Measurements from ENCODE around the gene ERC2.

The ERC2 gene

DNA sequence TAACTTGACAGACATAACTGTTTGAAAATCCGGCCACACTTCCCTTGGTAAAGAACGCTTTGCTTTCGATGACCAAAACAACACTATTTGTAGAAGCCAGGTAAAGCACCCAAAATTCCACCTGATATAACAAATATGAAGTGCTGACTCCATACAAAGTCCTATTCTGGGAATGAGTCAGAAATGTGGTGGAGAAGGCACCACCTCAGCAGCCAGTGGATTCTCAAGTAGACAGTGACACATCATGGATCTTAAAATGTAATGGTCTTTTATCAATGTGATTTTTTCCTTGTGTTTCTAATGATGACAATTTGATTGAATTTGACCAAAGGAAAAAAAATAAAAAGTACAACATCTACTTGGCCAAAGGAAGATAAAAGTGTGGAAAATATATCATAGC is 846.2 kb downstream of the ERC2 start:
- no peaks in the 10 kb centered on the region for H3K36me3 ChIP-seq (ENCODE audit: insufficient read depth, low read length)
- no peak overlapping the region for H3K4me3 ChIP-seq (ENCODE audit: low read depth, low read length)
- H2AFZ ChIP-seq (ENCODE audit: low read length, unreplicated experiment) = no peak overlapping the region
- H3K79me2 ChIP-seq (ENCODE audit: control insufficient read depth, insufficient read depth, low read length, unreplicated experiment) = no peaks in the 10 kb centered on the region
- H3K4me1 ChIP-seq (ENCODE audit: control insufficient read depth, insufficient read depth, low read length, unreplicated experiment) = no peaks in the 10 kb centered on the region
- no peaks in the 10 kb centered on the region for H3K27me3 ChIP-seq (ENCODE audit: insufficient read depth, low read length)
- no peak overlapping the region for H3K27ac ChIP-seq (ENCODE audit: low read depth, low read length)

DNA sequence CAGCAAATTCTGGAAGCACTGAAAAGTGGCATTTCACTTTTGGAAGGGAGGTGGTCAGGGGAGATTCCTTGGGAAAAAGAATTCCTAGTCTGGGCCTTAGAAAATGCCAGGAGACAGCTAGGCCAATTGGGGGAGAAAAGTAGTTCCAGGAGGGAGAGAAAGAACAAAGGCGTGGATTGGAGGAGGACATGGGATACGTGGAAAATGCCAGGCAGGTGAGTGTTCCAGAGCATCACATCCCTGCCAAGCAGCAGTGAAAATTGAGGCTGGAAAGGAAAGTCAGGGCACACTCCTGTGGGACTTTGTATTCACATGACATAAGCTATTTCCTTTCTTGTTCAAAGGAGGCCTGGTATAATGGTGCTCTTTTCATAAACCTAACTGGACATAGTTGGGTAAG is 846.6 kb downstream of the ERC2 start:
- no peaks in the 10 kb centered on the region for H3K4me1 ChIP-seq (ENCODE audit: control insufficient read depth, insufficient read depth, low read length, unreplicated experiment)
- no peaks in the 10 kb centered on the region for H3K79me2 ChIP-seq (ENCODE audit: control insufficient read depth, insufficient read depth, low read length, unreplicated experiment)
- H3K36me3 ChIP-seq (ENCODE audit: insufficient read depth, low read length) = no peaks in the 10 kb centered on the region
- no peak overlapping the region for H2AFZ ChIP-seq (ENCODE audit: low read length, unreplicated experiment)
- H3K4me3 ChIP-seq (ENCODE audit: low read depth, low read length) = no peak overlapping the region
- H3K27ac ChIP-seq (ENCODE audit: low read depth, low read length) = no peak overlapping the region
- no peaks in the 10 kb centered on the region for H3K27me3 ChIP-seq (ENCODE audit: insufficient read depth, low read length)

DNA sequence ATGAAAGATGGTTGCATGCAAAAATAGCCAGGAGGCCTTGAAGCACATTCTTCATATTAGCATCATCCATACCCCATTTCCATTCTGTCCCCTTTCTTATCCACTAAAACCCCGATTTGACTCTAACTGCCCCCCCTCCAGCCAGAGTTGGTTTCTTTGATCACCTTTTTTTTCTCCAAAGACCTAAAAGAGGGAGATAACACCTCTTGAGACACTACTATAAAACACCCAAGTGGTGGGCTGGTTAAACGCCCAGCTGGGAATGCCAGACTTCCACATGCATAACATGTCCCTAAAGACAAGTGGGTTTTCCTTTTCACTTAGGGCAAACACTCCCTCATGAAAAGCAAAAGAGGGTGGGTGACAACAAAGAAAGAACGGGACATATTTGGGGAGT is 847.2 kb downstream of the ERC2 start:
- H3K4me3 ChIP-seq (ENCODE audit: low read depth, low read length) = no peak overlapping the region
- H2AFZ ChIP-seq (ENCODE audit: low read length, unreplicated experiment) = no peak overlapping the region
- no peaks in the 10 kb centered on the region for H3K36me3 ChIP-seq (ENCODE audit: insufficient read depth, low read length)
- no peaks in the 10 kb centered on the region for H3K27me3 ChIP-seq (ENCODE audit: insufficient read depth, low read length)
- no peak overlapping the region for H3K27ac ChIP-seq (ENCODE audit: low read depth, low read length)
- no peaks in the 10 kb centered on the region for H3K4me1 ChIP-seq (ENCODE audit: control insufficient read depth, insufficient read depth, low read length, unreplicated experiment)
- H3K79me2 ChIP-seq (ENCODE audit: control insufficient read depth, insufficient read depth, low read length, unreplicated experiment) = no peaks in the 10 kb centered on the region

DNA sequence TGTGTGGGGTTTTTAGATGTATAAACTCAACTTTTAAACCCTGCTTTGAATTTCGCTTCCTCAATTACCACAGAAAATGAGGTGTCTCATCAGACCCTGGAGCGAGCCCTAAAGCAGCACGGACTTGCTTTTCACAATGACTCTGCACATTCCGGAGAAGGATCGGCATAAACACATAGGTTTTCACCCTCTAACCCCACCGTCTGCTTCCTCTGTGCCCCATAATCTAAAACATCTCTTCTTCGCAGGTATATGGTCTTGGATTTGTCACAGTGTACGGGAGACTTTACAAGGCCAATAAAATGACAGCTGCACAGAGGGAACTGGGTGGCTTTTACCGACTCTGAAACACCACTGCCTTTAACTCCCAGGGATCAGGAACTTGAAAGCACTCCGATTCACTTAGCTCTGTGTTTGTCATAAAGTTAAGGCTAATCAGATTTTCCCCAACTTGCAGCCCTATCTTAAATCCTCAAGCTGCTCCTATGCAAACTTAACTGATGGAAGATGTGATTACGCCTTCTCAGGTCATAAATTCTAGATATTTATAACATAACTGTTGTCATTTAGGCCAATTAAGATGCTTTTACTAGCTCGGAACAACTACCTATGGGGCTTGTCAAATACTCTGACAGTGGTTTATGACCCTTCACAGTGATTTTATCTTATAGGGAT is 847.8 kb downstream of the ERC2 start:
- Histone ChIP-seq H2AFZ (ENCODE audit: low read length, unreplicated experiment) (no peak overlapping the region), H3K27ac (ENCODE audit: low read depth, low read length) (no peak overlapping the region), H3K4me3 (ENCODE audit: low read depth, low read length) (no peak overlapping the region), H3K79me2 (ENCODE audit: control insufficient read depth, insufficient read depth, low read length, unreplicated experiment) (no peaks in the 10 kb centered on the region), H3K4me1 (ENCODE audit: control insufficient read depth, insufficient read depth, low read length, unreplicated experiment) (no peaks in the 10 kb centered on the region), H3K27me3 (ENCODE audit: insufficient read depth, low read length) (no peaks in the 10 kb centered on the region), H3K36me3 (ENCODE audit: insufficient read depth, low read length) (no peaks in the 10 kb centered on the region)

DNA sequence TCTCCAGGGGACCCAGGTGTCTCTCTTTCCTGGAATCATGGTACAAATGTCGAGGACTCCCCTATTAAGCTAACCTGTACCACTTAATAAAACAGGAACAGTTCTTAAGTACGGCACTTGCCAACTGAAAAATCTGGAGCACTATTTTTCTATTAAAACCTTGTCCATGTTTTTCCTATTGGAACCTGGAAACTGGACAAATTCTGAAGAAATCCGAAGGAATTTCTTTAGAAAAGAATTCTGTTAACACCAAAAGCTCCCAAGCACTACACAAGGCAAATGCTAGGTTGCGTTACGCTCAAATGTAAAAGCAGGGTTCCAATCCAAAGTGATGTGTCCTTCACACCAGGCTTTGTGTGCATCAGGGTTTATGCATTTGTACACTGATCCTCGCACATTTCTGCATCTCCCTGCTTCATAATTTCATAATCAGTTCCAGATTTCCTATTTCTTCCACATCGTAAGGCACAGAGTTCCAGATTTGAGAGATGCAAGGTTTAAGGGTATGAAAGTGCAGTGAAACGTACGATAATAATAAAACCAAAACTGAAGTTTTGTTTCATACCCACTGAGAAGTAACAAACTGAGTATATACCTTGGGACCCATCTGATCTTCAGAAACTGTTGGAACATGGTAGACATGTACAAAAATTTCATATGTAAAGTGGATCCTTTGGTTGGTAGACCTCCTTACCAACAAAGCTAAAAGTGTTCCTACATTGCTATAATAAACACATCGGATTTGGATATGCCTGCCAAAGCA is 849.0 kb downstream of the ERC2 start:
- H3K4me1 ChIP-seq (ENCODE audit: control insufficient read depth, insufficient read depth, low read length, unreplicated experiment) = no peaks in the 10 kb centered on the region
- H3K27ac ChIP-seq (ENCODE audit: low read depth, low read length) = no peak overlapping the region
- no peaks in the 10 kb centered on the region for H3K79me2 ChIP-seq (ENCODE audit: control insufficient read depth, insufficient read depth, low read length, unreplicated experiment)
- no peak overlapping the region for H2AFZ ChIP-seq (ENCODE audit: low read length, unreplicated experiment)
- no peaks in the 10 kb centered on the region for H3K27me3 ChIP-seq (ENCODE audit: insufficient read depth, low read length)
- H3K36me3 ChIP-seq (ENCODE audit: insufficient read depth, low read length) = no peaks in the 10 kb centered on the region
- no peak overlapping the region for H3K4me3 ChIP-seq (ENCODE audit: low read depth, low read length)

DNA sequence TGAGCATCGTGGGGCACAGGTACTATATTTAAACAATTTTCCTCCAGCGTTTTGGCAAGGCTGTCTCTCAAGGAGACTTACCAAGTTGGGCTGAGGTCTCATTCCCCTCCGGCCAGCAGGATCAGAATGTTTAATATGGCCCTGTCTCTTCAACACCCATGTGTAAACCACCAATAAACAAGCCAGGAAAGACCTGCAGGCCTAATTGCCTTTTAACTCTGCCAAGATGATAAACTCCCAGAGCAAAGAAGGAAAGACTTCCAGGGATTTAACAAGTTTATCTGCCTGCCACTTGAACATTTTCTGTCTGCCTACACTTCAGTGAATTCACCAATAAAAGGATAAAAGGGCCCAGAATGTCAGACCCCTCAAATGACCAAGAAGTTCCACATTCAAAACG is 850.9 kb downstream of the ERC2 start:
- Histone ChIP-seq H3K4me3 (ENCODE audit: low read depth, low read length) (no peak overlapping the region), H3K27ac (ENCODE audit: low read depth, low read length) (no peak overlapping the region), H3K36me3 (ENCODE audit: insufficient read depth, low read length) (no peaks in the 10 kb centered on the region), H3K27me3 (ENCODE audit: insufficient read depth, low read length) (no peaks in the 10 kb centered on the region), H3K4me1 (ENCODE audit: control insufficient read depth, insufficient read depth, low read length, unreplicated experiment) (no peaks in the 10 kb centered on the region), H2AFZ (ENCODE audit: low read length, unreplicated experiment) (no peak overlapping the region), H3K79me2 (ENCODE audit: control insufficient read depth, insufficient read depth, low read length, unreplicated experiment) (no peaks in the 10 kb centered on the region)

DNA sequence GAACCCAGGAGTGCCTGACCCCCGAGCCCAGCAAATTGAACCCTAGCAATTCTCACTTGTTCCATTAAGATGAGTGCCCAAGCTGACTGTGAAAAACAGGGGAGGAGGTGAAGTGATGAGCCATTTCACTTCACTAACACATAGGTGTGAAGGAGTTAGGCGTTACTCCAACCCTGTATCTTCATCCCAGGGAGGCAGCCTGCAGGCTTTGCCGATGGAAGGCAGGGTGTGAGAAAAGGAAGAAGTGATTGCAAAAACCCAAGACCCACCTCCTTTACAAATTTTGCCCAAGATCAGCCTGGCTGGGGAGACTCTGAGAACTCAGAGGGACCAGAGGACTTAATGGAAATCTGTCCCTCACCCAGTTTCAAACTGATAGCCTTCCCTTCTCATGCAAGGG is 851.5 kb downstream of the ERC2 start:
- Histone ChIP-seq H3K4me3 (ENCODE audit: low read depth, low read length) (no peak overlapping the region), H2AFZ (ENCODE audit: low read length, unreplicated experiment) (no peak overlapping the region), H3K79me2 (ENCODE audit: control insufficient read depth, insufficient read depth, low read length, unreplicated experiment) (no peaks in the 10 kb centered on the region), H3K27me3 (ENCODE audit: insufficient read depth, low read length) (no peaks in the 10 kb centered on the region), H3K27ac (ENCODE audit: low read depth, low read length) (no peak overlapping the region), H3K4me1 (ENCODE audit: control insufficient read depth, insufficient read depth, low read length, unreplicated experiment) (no peaks in the 10 kb centered on the region), H3K36me3 (ENCODE audit: insufficient read depth, low read length) (no peaks in the 10 kb centered on the region)

DNA sequence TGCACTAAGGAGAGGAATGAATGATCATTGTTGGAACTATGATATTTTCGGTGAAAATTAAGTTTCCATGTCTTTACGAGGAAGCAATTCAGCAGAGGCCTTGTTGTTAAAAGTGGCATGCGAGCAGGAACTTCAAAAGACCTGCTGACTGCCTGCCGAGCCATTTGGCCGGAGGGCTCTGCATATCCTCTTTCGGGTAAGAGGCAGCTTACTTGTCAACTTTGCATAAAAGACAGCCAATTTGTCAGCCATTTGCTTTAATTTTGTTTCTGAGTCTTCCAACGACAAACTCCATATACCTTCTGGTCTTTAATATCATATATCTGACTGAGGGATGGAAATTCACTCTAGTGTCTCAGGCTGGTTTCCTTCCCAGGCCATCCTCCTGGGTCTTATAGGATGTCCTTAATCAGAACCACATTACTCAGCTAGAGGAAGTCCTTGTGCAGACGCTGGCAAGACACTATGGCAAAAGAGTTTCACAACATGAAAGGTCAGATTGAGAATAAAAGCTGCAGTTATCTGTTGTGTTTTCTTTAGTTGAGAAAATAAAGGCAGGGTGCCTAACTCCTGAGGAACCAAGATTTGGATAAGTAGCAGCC is 852.5 kb downstream of the ERC2 start:
- no peak overlapping the region for H2AFZ ChIP-seq (ENCODE audit: low read length, unreplicated experiment)
- no peaks in the 10 kb centered on the region for H3K36me3 ChIP-seq (ENCODE audit: insufficient read depth, low read length)
- no peaks in the 10 kb centered on the region for H3K4me1 ChIP-seq (ENCODE audit: control insufficient read depth, insufficient read depth, low read length, unreplicated experiment)
- no peak overlapping the region for H3K4me3 ChIP-seq (ENCODE audit: low read depth, low read length)
- H3K27ac ChIP-seq (ENCODE audit: low read depth, low read length) = no peak overlapping the region
- no peaks in the 10 kb centered on the region for H3K79me2 ChIP-seq (ENCODE audit: control insufficient read depth, insufficient read depth, low read length, unreplicated experiment)
- H3K27me3 ChIP-seq (ENCODE audit: insufficient read depth, low read length) = no peaks in the 10 kb centered on the region

DNA sequence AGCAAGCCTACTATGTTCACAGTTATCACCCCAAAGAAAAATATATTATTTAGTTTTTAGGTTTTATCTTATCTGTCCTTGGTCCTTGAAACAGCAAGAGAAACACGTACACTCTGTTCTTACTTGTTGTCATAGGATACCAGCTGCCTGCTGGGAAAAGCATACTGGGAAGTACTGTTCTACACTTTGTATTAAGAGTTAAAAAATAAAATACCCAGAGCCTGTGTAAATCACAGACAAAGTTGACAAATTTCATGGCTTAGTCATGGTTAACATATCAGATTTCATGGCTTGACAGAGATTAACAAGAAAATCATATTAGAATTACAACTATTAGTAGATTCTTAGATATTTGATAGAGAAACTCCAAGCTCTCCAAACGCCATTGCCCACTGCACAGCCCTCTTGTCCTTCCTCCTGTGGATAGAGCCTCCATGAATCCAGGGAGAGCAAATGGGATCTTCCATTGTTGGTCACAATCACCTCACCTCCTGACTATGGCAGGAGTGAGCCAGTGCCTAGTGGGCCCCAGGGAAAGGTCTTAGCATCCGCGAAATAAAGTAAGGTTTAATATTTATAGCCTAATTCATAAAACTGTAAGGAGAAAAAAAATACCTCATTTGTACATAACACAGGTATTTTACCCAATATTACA is 853.1 kb downstream of the ERC2 start:
- no peak overlapping the region for H2AFZ ChIP-seq (ENCODE audit: low read length, unreplicated experiment)
- no peak overlapping the region for H3K4me3 ChIP-seq (ENCODE audit: low read depth, low read length)
- H3K79me2 ChIP-seq (ENCODE audit: control insufficient read depth, insufficient read depth, low read length, unreplicated experiment) = no peaks in the 10 kb centered on the region
- H3K36me3 ChIP-seq (ENCODE audit: insufficient read depth, low read length) = no peaks in the 10 kb centered on the region
- H3K4me1 ChIP-seq (ENCODE audit: control insufficient read depth, insufficient read depth, low read length, unreplicated experiment) = no peaks in the 10 kb centered on the region
- no peak overlapping the region for H3K27ac ChIP-seq (ENCODE audit: low read depth, low read length)
- no peaks in the 10 kb centered on the region for H3K27me3 ChIP-seq (ENCODE audit: insufficient read depth, low read length)

DNA sequence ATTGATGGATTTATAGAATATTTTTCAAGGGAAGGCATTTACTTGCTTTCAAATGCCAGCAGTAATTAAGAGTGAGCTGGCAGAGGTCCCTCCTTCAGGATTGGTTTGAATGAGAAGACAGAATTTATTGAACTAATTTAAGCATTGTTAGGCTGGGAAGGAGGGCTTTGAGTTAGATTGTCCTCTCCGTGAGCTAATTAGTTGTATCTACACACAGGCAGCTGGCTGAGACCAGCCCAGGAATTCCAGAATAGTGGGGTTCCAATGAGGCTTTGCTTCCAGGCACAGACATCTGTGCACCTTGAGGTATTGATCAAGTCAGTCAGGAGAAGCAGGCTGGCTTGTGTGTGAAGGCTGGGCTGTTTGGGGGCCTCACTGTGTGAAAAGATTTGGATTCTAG is 857.1 kb downstream of the ERC2 start:
- H3K27ac ChIP-seq (ENCODE audit: low read depth, low read length) = no peak overlapping the region
- no peaks in the 10 kb centered on the region for H3K36me3 ChIP-seq (ENCODE audit: insufficient read depth, low read length)
- no peak overlapping the region for H2AFZ ChIP-seq (ENCODE audit: low read length, unreplicated experiment)
- H3K4me3 ChIP-seq (ENCODE audit: low read depth, low read length) = no peak overlapping the region
- H3K79me2 ChIP-seq (ENCODE audit: control insufficient read depth, insufficient read depth, low read length, unreplicated experiment) = no peaks in the 10 kb centered on the region
- no peaks in the 10 kb centered on the region for H3K4me1 ChIP-seq (ENCODE audit: control insufficient read depth, insufficient read depth, low read length, unreplicated experiment)
- H3K27me3 ChIP-seq (ENCODE audit: insufficient read depth, low read length) = no peaks in the 10 kb centered on the region
